ENCODE results near the gene FFAR2. TPM values are rescaled to one million over a fixed set of nuclear protein-coding genes. Genes with fewer than 3 reads are reported as not detected.
"Not testable (repeated sequence)": the region's sequence is repeated elsewhere in the genome, so short reads cannot be mapped to it uniquely, and the experiment has no call there.

FFAR2 gene
- under 1 TPM in 3 of 4 donors, not detected in 1; 0.28 to 0.63 (median 0.44) TPM for total RNA-seq
- polyA plus RNA-seq, result 0.11 TPM
- long read RNA-seq, donor 1, result 0 reads
- long read RNA-seq, donor 2, result 0 reads
- long read RNA-seq, donor 3, partial matches to known transcripts, result 0 of 1 reads
- long read RNA-seq, donor 3, other reads (novel, unspliced or antisense), result 0 of 1 reads
- long read RNA-seq, donor 4, result 0 reads

GRCh38 chr19:35447606-35448469, at the start of gene FFAR2:
TSS of gene FFAR2 (plus strand) at chr19:35448257. CDS start at chr19:35449715, 1,458 bp downstream.
- Histone ChIP-seq H3K27me3 (ENCODE audit: control insufficient read depth, insufficient read depth) (no peaks in the 10 kb centered on the region), H3K4me1 (ENCODE audit: control insufficient read depth, insufficient read depth, low read length) (no peaks in the 10 kb centered on the region), H3K27ac (ENCODE audit: low read length) (no peak within 1 kb of the TSS), H3K9me3 (ENCODE audit: control insufficient read depth, low read length) (no peaks in the 10 kb centered on the region), H3K4me3 (ENCODE audit: low read length) (no peak within 1 kb of the TSS)
- intact Hi-C loops (cut with DNase I), result no loop called here
- 82% methylated on average over 12 of the region's 12 CpGs for WGBS
- DNase-seq (no peak), ATAC-seq (no peak)

GRCh38 chr19:35398570-35398969, 49.5 kb upstream of the FFAR2 start:
- H3K4me3 ChIP-seq (ENCODE audit: low read length), result no peak overlapping the region
- DNase-seq (no peak), ATAC-seq (no peak)
- H3K4me1 ChIP-seq (ENCODE audit: control insufficient read depth, insufficient read depth, low read length), result no peaks in the 10 kb centered on the region
- H3K27ac ChIP-seq (ENCODE audit: low read length), result no peak overlapping the region
- H3K9me3 ChIP-seq (ENCODE audit: control insufficient read depth, low read length), result no peaks in the 10 kb centered on the region
- 90% methylated on average over 12 of the region's 12 CpGs for WGBS
- intact Hi-C loops (cut with DNase I), result no loop called here
- no peaks in the 10 kb centered on the region for H3K27me3 ChIP-seq (ENCODE audit: control insufficient read depth, insufficient read depth)

- DNase-seq (no peak), ATAC-seq (no peak)
- no peaks in the 10 kb centered on the region for H3K27me3 ChIP-seq (ENCODE audit: control insufficient read depth, insufficient read depth)
- whole genome bisulfite sequencing, result 54% methylated on average over 4 of the region's 4 CpGs
- H3K9me3 ChIP-seq (ENCODE audit: control insufficient read depth, low read length), result no peaks in the 10 kb centered on the region
- intact Hi-C loops (cut with DNase I), result no loop called here
- H3K27ac ChIP-seq (ENCODE audit: low read length), result no peak overlapping the region
- H3K4me1 ChIP-seq (ENCODE audit: control insufficient read depth, insufficient read depth, low read length), result no peaks in the 10 kb centered on the region
- H3K4me3 ChIP-seq (ENCODE audit: low read length), result no peak overlapping the region
Measured at GRCh38 chr19:35399231-35399630, 48.8 kb upstream of the FFAR2 start.

- H3K27ac ChIP-seq (ENCODE audit: low read length), result no peak overlapping the region
- no peak overlapping the region for H3K4me3 ChIP-seq (ENCODE audit: low read length)
- H3K9me3 ChIP-seq (ENCODE audit: control insufficient read depth, low read length), result no peaks in the 10 kb centered on the region
- no peaks in the 10 kb centered on the region for H3K4me1 ChIP-seq (ENCODE audit: control insufficient read depth, insufficient read depth, low read length)
- intact Hi-C loops (cut with DNase I), result no loop called here
- H3K27me3 ChIP-seq (ENCODE audit: control insufficient read depth, insufficient read depth), result no peaks in the 10 kb centered on the region
- DNase-seq, result no peak
- 85% methylated on average over 10 of the region's 10 CpGs for WGBS
- no peak for ATAC-seq
Measured at GRCh38 chr19:35399948-35400772, 47.9 kb upstream of the FFAR2 start.

GRCh38 chr19:35400773-35401100, 47.3 kb upstream of the FFAR2 start:
- ATAC-seq, result no peak
- 92% methylated on average over 7 of the region's 7 CpGs for WGBS
- Histone ChIP-seq H3K4me1 (ENCODE audit: control insufficient read depth, insufficient read depth, low read length) (no peaks in the 10 kb centered on the region), H3K27ac (ENCODE audit: low read length) (no peak overlapping the region), H3K9me3 (ENCODE audit: control insufficient read depth, low read length) (no peaks in the 10 kb centered on the region), H3K27me3 (ENCODE audit: control insufficient read depth, insufficient read depth) (no peaks in the 10 kb centered on the region), H3K4me3 (ENCODE audit: low read length) (no peak overlapping the region)
- intact Hi-C loops (cut with DNase I), result no loop called here
- DNase-seq, result no peak

GRCh38 chr19:35401416-35401815, 46.6 kb upstream of the FFAR2 start:
- ATAC-seq; intact Hi-C loops (cut with DNase I); H3K4me1 ChIP-seq (ENCODE audit: control insufficient read depth, insufficient read depth, low read length); H3K4me3 ChIP-seq (ENCODE audit: low read length); H3K27me3 ChIP-seq (ENCODE audit: control insufficient read depth, insufficient read depth); H3K27ac ChIP-seq (ENCODE audit: low read length); H3K9me3 ChIP-seq (ENCODE audit: control insufficient read depth, low read length); DNase-seq: not testable (repeated sequence)
- WGBS, result 88% methylated on average over 9 of the region's 9 CpGs

- 65% methylated on average over 8 of the region's 8 CpGs for WGBS
Measured at GRCh38 chr19:35403116-35403760, 44.8 kb upstream of the FFAR2 start.

GRCh38 chr19:35404879-35405622, 43.0 kb upstream of the FFAR2 start:
- ATAC-seq (peak in 1 of 2 donors; percentile 57), DNase-seq (peak in 1 of 3 donors; percentile 43)
- WGBS, result 58% methylated on average over 11 of the region's 11 CpGs
- Histone ChIP-seq H3K27ac (ENCODE audit: low read length) (no peak overlapping the region), H3K9me3 (ENCODE audit: control insufficient read depth, low read length) (no peaks in the 10 kb centered on the region), H3K4me1 (ENCODE audit: control insufficient read depth, insufficient read depth, low read length) (no peaks in the 10 kb centered on the region), H3K4me3 (ENCODE audit: low read length) (no peak overlapping the region), H3K27me3 (ENCODE audit: control insufficient read depth, insufficient read depth) (no peaks in the 10 kb centered on the region)
- intact Hi-C loops (cut with DNase I), result no loop called here

More at GRCh38 chr19:35403116-35403760, 44.8 kb upstream of the FFAR2 start:
- DNase-seq (no peak), ATAC-seq (no peak)
- intact Hi-C loops (cut with DNase I), result no loop called here
- Histone ChIP-seq H3K27me3 (ENCODE audit: control insufficient read depth, insufficient read depth) (no peaks in the 10 kb centered on the region), H3K4me1 (ENCODE audit: control insufficient read depth, insufficient read depth, low read length) (no peaks in the 10 kb centered on the region), H3K9me3 (ENCODE audit: control insufficient read depth, low read length) (no peaks in the 10 kb centered on the region), H3K27ac (ENCODE audit: low read length) (no peak overlapping the region), H3K4me3 (ENCODE audit: low read length) (no peak overlapping the region)

- intact Hi-C loops (cut with DNase I), result no loop called here
- Histone ChIP-seq H3K4me1 (ENCODE audit: control insufficient read depth, insufficient read depth, low read length) (no peaks in the 10 kb centered on the region), H3K9me3 (ENCODE audit: control insufficient read depth, low read length) (no peaks in the 10 kb centered on the region), H3K4me3 (ENCODE audit: low read length) (no peak overlapping the region), H3K27ac (ENCODE audit: low read length) (no peak overlapping the region), H3K27me3 (ENCODE audit: control insufficient read depth, insufficient read depth) (no peaks in the 10 kb centered on the region)
- 81% methylated on average over 6 of the region's 6 CpGs for WGBS
- ATAC-seq, result no peak
- DNase-seq, result no peak
Measured at GRCh38 chr19:35407619-35408018, 40.4 kb upstream of the FFAR2 start.

Data from right cardiac atrium (tissue), 5 donors.